Fibroblast of skin of scalp (primary cell): ENCODE results near the gene RENBP.

Experiments
- DNase-seq: peaks from one replicate; pipeline ENCODE4 v3.0.0-alpha.2; 2013

The RENBP gene

GRCh38 chrX:153932220-153932915 is 12.1 kb downstream of the RENBP start:
- no peak for DNase-seq

- no peak for DNase-seq
Measured at GRCh38 chrX:153931748-153932147, 12.7 kb downstream of the RENBP start.

- DNase-seq = no peak
Measured at GRCh38 chrX:153931151-153931550, 13.3 kb downstream of the RENBP start.

- no peak for DNase-seq
Measured at GRCh38 chrX:153930011-153930910, 14.2 kb downstream of the RENBP start.

GRCh38 chrX:153929576-153929975 is 14.9 kb downstream of the RENBP start:
- DNase-seq = no peak

- DNase-seq = no peak
Measured at GRCh38 chrX:153928846-153929245, 15.6 kb downstream of the RENBP start.

- peak; percentile 98 for DNase-seq
Measured at GRCh38 chrX:153927922-153928760, 16.3 kb downstream of the RENBP start.

- DNase-seq = no peak
Measured at GRCh38 chrX:153927672-153927921, 16.8 kb downstream of the RENBP start.

GRCh38 chrX:153926858-153927671 is 17.4 kb downstream of the RENBP start:
- peak; percentile 37 for DNase-seq

GRCh38 chrX:153926552-153926857 is 17.9 kb downstream of the RENBP start:
- no peak for DNase-seq

GRCh38 chrX:153925739-153926551 is 18.5 kb downstream of the RENBP start, which contains the start of gene ARHGAP4:
TSS of gene ARHGAP4 (minus strand) at chrX:153926264. CDS start at chrX:153926202, 62 bp downstream.
- DNase-seq = no peak

- DNase-seq = no peak
Measured at GRCh38 chrX:153925387-153925738, 19.1 kb downstream of the RENBP start.

GRCh38 chrX:153924149-153924861 is 20.1 kb downstream of the RENBP start:
- DNase-seq = peak; percentile 49

- DNase-seq = peak; percentile 35
Measured at GRCh38 chrX:153922932-153923857, 21.2 kb downstream of the RENBP start.

- no peak for DNase-seq
Measured at GRCh38 chrX:153921511-153922446, 22.7 kb downstream of the RENBP start.

GRCh38 chrX:153921070-153921469 is 23.4 kb downstream of the RENBP start:
- DNase-seq = no peak

GRCh38 chrX:153920546-153920945 is 23.9 kb downstream of the RENBP start:
- no peak for DNase-seq

- DNase-seq = no peak
Measured at GRCh38 chrX:153919281-153919680, 25.2 kb downstream of the RENBP start.

- DNase-seq = no peak
Measured at GRCh38 chrX:153917869-153918268, 26.6 kb downstream of the RENBP start.
